ENCODE measurements around the gene KANTR.
A peak's percentile ranks its signal among the peaks of the same experiment; 100 is the strongest.

DNA sequence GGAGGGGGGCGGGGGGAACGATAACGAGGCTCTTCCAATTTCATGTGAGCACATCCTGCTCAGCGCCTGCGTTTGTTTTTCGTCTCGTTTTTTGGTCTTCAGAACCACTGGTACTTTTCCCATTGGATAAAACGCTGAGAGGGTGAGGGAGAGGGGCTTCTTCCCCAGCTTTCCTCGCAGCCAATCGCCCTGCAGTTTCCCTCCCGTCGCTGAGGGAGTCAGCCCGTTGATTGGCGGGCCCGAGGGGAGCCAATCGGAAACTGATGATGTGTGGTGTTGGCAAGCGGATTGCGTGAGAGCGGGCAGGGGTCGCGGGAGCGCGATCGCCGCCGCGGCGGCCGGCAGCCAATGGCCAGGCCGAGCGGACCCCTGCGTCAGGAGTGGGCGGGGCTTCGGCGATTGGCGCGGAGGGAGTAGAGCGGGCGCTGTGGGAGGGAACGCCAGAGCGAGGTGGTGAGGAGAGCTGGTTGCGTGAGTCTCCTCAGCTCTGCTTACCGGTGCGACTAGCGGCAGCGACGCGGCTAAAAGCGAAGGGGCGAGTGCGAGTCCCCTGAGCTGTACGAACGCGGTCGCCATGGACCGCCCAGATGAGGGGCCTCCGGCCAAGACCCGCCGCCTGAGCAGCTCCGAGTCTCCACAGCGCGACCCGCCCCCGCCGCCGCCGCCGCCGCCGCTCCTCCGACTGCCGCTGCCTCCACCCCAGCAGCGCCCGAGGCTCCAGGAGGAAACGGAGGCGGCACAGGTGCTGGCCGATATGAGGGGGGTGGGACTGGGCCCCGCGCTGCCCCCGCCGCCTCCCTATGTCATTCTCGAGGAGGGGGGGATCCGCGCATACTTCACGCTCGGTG, 11.8 kb upstream of the KANTR start, which contains the start of gene TSPYL2:
- TF ChIP-seq, protein P1, sequence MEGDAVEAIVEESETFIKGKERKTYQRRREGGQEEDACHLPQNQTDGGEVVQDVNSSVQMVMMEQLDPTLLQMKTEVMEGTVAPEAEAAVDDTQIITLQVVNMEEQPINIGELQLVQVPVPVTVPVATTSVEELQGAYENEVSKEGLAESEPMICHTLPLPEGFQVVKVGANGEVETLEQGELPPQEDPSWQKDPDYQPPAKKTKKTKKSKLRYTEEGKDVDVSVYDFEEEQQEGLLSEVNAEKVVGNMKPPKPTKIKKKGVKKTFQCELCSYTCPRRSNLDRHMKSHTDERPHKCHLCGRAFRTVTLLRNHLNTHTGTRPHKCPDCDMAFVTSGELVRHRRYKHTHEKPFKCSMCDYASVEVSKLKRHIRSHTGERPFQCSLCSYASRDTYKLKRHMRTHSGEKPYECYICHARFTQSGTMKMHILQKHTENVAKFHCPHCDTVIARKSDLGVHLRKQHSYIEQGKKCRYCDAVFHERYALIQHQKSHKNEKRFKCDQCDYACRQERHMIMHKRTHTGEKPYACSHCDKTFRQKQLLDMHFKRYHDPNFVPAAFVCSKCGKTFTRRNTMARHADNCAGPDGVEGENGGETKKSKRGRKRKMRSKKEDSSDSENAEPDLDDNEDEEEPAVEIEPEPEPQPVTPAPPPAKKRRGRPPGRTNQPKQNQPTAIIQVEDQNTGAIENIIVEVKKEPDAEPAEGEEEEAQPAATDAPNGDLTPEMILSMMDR (IDR thresholded peaks at IDR 0.05): no peak
- peak; percentile 97 to 98 for TF ChIP-seq POLR2A (IDR thresholded peaks at IDR 0.05)
